Cardiac septum (tissue), 1 donor: Measurements from ENCODE around the gene B4GALT2. TPM values are rescaled to one million over a fixed set of nuclear protein-coding genes. Genes with fewer than 3 reads are reported as not detected.

Experiments
- DNase-seq: peaks from one replicate; pipeline ENCODE4 v3.0.0-alpha.2; 2020; ENCODE audit warnings: low spot score
- intact Hi-C: fragments of 100-400 bp; cut with DNase I; formaldehyde crosslinking; loops from one replicate; pipeline ENCODE4 v1.14.0; 2022
- total RNA-seq: library from RNA; stranded (reverse); fragmentation: NEBNext Ultra II Directional; extraction: Animal tissue kit (Norgen Biotek cat#: 25700); gene quantifications from one replicate; pipeline ENCODE4 v1.2.1, GENCODE V29; 2021
- donor health status: DM: no; HTN: no; CAD: no.

B4GALT2 gene
- total RNA-seq, 1 donor from 2014 or later, result 44.3 TPM

DNA sequence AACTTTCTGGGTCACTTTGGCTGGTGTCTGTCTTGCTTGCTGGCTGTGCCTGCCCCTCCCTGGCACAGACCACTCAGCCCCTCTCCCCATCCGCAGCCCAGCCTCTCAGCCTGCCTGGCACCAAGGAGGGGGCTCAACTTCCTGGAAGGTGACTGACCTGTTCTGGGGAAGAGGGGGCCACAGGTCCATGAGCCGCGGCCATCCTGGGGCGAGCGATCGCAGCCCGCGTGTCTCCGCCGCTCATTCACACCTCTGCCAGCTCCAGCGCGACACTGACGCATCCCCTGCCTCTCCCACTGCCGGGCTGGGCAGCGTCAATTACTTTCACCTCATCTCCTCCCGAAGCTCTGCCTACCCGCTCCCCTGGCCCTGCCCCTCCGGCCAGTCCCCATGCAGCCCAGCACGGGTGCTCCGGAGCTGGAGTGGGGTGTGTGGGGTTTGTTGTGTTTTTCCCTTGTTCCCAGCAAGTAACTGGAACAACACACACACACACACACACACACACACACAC is 37.9 kb downstream of the B4GALT2 start:
- intact Hi-C loops, result no loop called here
- no peak for DNase-seq

GRCh38 chr1:44019466-44019948 is 40.5 kb downstream of the B4GALT2 start:
- intact Hi-C loops, result no loop called here
- DNase-seq, result no peak

DNA sequence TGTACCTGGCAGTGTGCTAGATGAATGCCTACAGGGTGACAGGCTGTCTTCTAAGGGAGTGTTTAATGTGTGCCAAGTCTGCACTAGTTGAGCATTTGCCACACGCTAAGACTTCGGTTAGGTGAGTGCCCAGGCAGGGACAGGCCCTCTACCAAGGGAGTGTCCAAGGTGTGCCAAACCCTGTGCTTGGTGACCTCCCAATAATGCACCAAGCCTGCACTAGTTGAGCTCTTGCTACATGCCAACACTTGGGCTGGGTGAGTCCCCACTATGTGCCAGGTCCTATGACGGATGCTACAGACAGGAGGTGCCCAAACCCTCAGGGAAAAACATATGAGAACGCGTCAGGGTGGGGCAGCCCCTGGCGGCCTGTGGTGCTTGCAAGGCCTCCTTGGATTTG is 41.5 kb downstream of the B4GALT2 start:
- DNase-seq, result no peak
- intact Hi-C loops, result no loop called here

DNA sequence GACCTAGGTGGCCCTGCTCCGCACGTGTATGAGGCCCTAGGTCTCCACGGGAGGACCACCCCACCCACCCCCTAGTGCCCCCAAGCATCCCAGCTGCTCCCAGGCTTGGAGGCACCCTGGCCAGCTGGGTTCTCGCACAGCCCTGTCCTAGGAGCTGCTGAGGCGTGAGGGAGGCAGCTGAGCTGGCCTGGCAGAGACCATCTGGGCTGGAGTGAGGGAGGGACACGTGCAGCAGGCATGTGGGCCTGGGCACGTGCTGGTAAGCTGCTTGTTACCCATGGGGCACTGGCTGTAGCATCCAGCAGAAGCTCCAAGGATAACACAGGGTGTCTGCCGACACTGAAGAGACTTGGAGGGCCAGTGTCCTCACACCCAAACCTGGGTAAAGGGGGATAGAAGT is 42.1 kb downstream of the B4GALT2 start:
- DNase-seq, result no peak

DNA sequence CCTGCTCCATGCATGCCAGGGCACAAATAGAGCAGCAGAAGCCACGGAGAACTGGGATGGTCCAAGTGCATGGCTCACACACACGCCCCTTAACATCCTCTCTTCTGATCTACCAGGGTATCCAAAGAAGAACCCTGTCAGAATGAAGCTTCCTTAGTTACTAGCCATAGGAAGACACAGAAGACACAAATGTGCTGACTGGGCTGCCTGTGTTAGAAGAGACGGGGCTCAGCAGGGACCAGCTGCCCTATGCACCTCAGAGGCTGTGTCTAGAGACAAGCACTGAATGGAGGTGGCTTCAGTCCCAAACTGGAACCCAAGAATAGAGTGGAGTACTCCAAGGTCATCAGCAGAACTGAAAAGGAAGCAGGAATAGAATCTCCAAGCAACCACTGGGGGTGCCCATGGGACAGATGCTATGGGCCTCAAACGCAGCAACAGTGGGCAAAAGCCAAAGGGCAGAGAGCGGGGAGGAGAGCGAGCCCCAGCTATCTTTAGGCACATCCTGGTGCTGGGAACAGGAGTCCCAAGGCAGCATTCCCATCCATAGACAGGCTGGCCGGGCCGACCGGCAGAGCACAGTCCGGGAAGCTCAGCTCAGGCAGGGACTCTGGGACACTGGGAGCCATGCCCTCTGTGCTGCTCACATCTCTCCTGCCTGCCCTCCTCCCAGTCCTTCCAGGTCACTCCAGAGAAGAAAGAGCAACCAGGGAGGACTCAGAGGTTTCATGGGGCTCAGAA is 42.7 kb downstream of the B4GALT2 start:
- intact Hi-C loops, result no loop called here
- no peak for DNase-seq

More for the DNA sequence above, 42.1 kb downstream of the B4GALT2 start:
- intact Hi-C loops, result no loop called here

DNA sequence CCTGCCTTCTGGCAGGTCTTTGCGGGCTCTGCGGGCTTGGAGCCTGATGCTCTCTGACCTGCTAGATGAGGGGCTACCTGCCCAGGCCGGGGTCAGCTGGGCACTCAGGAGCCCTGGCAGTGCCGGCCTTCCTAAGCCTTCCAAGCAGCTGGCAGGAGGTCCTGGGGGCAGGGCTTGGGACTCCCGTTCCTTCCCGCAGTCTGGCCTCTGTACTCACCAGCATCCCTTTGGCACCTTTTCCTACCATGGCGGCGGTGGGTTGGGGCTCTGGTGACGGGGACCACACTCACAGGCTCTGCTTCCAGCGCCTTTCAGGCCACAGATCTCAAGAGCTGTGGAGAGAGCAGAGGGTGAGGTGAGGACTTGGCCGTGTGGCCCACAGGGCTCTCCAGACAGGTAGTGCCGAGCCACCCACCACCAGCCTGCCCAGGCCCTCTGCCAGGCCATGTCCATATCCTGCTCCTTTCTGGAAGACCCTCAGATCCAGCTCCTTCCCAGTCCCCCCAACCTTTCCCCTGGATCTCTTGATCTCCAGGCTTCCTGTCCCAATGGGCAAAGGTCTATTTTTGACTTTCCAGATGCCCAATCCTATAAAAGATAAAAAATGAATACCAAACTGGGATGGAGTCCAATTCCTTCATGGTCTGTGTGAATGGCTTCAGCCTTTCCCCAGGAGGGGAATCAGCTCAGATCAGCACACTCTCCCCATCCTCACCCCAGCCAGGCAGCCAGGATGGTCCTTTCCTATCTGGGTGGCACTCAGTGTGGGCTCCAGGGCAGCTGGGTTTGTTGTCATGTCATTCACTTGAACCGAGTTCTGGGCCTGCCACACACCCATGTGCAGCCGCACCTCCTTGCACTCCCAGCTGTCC is 45.3 kb downstream of the B4GALT2 start:
- intact Hi-C loops, result no loop called here
- no peak for DNase-seq

GRCh38 chr1:44024903-44025525 is 46.0 kb downstream of the B4GALT2 start:
- DNase-seq, result no peak
- intact Hi-C loops, result no loop called here

DNA sequence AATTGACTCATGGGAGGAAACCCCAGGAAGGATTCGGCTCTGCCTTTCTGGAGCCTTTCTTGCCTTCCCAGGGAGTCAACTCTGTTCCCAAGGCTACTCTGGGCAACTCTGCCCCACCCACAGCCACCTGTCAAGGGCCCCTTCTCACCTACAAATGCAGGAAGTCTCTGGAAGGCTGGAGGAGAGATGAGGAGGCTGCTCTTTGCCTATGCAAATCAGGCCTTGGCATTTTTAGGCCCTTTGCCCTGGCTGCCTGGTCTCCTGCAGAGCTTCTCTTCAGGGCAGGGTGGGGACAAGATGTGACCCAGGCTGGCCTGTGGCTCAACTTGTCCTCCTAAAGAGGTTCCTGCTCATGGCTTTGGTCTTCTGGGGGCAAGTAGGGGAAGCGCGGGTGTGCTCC is 46.8 kb downstream of the B4GALT2 start:
- DNase-seq, result no peak

DNA sequence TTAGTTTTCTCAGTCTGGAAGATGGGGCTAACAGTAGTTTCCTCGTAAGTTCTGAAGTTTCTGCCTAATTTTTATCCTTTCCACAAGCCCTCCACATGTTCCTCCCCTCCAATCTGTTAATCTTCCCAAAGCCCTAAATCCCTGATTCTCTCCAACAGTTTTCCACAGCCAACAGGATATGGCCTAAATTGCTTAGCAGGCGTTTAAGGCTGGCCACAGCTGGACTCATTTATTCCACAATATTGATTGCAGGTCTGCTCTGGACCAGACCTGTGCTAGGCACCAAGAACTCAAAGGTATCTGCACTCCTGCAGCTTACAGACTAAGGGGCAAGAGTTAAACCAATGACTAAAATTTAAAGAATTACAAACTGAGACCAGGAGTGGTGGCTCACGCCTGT is 48.3 kb downstream of the B4GALT2 start:
- intact Hi-C loops, result no loop called here
- no peak for DNase-seq

More for the DNA sequence above, 46.8 kb downstream of the B4GALT2 start:
- intact Hi-C loops, result no loop called here

- DNase-seq, result no peak
- intact Hi-C loops, result no loop called here
Measured at GRCh38 chr1:44029260-44029910, 50.4 kb downstream of the B4GALT2 start.

- DNase-seq, result peak; percentile 95
- intact Hi-C loops, result loop anchor here (5.0 to 10.0 kb wide), 2 partner anchors 83 to 495 kb away; partner anchors contain the start of genes IPO13 and PTPRF
Measured at GRCh38 chr1:44029911-44030604, 51.0 kb downstream of the B4GALT2 start.

GRCh38 chr1:44030605-44031251 is 51.7 kb downstream of the B4GALT2 start:
- intact Hi-C loops, result loop anchor here (5.0 to 10.0 kb wide), 2 partner anchors 83 to 496 kb away; partner anchors contain the start of genes IPO13 and PTPRF
- DNase-seq, result no peak

DNA sequence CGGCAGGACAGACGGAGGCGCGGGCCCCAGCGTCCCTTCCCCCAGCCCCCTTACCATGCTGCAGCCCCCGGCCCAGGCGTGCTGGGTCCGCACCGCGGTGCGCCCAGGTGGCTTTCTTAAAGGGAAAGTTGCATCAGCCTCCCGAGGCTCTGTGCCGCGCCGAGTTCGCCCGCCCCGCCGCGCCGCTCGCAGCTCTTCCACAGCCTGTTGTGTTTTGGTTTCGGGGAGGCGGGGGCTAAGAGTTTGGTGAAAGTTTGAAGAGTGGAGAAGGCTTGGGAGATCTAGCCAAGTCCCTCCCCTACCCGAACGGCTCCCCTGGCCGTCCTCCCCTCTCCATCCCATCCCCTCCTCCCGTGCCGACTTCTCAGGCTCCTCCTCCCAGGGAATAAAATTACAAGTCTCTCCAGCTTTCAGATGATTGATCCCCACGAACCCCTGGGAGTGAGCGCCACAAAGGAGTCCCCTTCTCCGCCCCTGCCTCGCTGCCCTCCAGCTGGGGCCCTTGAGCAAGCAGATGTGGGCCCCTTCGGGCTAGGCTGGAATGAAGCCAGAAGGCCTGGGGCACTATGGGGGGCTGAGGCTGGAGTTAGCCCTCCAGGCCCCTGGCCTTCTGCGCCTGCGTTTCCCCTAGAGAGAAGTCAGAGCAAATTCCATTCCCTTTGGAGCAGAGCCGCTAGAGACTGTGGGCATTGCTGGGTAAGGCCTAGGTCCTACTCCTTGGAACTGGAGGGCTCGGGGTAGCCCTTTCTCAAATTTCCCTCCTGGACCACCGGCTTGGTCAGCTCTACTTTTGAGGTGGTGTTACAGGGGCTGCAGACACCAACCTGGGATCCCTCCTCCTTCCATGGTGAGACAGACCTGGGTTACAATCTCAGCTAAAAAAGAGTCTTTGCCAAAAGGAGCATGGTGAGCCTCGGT is 52.5 kb downstream of the B4GALT2 start, which contains the start of gene SLC6A9:
SLC6A9 (minus strand) TSS at position 211 of the 918 bp plus-strand sequence. CDS start 7,185 bp downstream, outside the sequence.
- intact Hi-C loops, result loop anchor here (5.0 to 10.0 kb wide), 2 partner anchors 84 to 497 kb away; partner anchors contain the start of genes IPO13 and PTPRF
- DNase-seq, result no peak

DNA sequence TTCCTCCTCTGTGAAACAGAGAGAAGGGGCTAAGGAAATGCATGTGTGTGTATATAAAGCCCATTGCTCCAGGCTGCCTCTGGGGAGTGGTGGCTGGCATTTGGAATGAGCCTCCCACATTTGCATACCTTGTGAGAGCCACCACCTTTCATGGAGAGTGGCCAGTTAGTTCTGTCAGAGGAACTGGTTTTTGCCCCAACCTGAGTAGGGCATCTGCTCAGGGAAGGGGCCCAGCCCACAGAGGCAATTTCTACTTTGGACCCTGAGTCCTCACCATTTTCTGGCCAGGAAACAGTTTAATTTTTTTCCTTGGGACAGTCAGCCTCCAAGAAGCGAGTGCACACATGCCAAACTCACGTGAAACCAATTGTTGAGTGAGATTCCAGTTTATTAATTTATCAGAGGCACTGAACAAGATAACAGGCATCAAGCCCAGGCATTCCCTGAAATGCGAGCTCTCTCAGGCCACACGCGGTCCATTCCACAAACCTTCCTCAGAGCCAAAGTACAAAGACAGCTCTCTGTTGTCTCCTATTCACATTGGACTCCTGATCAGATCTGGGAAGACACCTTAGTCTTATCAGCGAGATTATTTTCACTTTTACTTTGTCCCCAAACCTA is 53.3 kb downstream of the B4GALT2 start:
- intact Hi-C loops, result loop anchor here (5.0 to 10.0 kb wide), 2 partner anchors 85 to 497 kb away; partner anchors contain the start of genes IPO13 and PTPRF
- DNase-seq, result no peak

DNA sequence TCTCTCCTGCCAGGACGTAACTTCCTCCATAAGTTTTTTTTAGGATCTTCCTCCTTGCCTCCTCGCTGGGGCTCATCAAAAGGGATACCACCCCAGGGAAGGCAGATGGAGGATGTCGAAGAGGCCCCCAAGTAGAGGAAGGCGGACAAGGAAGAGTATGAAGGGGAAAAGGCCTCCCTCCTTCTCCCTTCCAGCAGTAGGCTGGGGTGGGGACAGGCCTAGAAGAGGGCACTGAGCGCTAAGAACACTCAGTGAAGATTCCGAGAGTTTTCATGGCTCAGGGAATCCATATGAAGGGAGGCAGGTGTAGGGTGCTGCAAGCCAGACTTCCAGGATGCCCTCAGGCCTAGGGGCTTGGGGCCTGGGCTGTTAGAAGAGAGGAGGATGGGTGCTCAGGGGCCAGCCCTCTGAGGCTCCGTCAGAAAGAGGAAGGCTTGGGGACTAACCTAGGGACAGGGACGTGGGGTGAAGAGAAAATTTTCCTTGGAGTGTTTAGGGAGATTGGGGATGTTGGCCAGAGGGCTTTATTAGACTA is 54.1 kb downstream of the B4GALT2 start:
- intact Hi-C loops, result loop anchor here (5.0 to 10.0 kb wide), 2 partner anchors 86 to 498 kb away; partner anchors contain the start of genes IPO13 and PTPRF
- DNase-seq, result no peak

- DNase-seq, result no peak
- intact Hi-C loops, result loop anchor here (5.0 to 10.0 kb wide), 2 partner anchors 86 to 499 kb away; partner anchors contain the start of genes IPO13 and PTPRF
Measured at GRCh38 chr1:44033756-44034155, 54.7 kb downstream of the B4GALT2 start.
